Immature natural killer cell (primary cell): ENCODE results near the gene BRD3. TPM values are rescaled to one million over a fixed set of nuclear protein-coding genes. Genes with fewer than 3 reads are reported as not detected.

Experiments used
- DNase-seq, 3 donors: peaks; one replicate each; pipeline ENCODE4 v3.0.0; 2022; ENCODE audit warnings: mixed read lengths in 1 of 3
- H3K27ac Mint-ChIP-seq, 6 donors: one replicate each; pipeline ENCODE4 v1.8.0; 2020; ENCODE audit warnings: mixed read lengths in 6 of 6, mild to moderate bottlenecking in 5 of 6, inconsistent platforms in 4 of 6, moderate library complexity in 3 of 6
- H3K27me3 Mint-ChIP-seq, 3 donors: one replicate each; pipeline ENCODE4 v1.8.0; 2020 to 2021; ENCODE audit warnings: low read depth in 3 of 3, mild to moderate bottlenecking in 3 of 3, mixed read lengths in 3 of 3, moderate library complexity in 3 of 3, inconsistent platforms in 1 of 3
- H3K36me3 Mint-ChIP-seq, 3 donors: one replicate each; pipeline ENCODE4 v1.8.0; 2020; ENCODE audit warnings: mixed read lengths in 3 of 3, inconsistent platforms in 2 of 3, mild to moderate bottlenecking in 2 of 3
- H3K4me1 Mint-ChIP-seq, 2 donors: one replicate each; pipeline ENCODE4 v1.8.0; 2020; ENCODE audit warnings: inconsistent platforms in 2 of 2, mild to moderate bottlenecking in 2 of 2, mixed read lengths in 2 of 2, moderate library complexity in 1 of 2
- H3K4me3 Mint-ChIP-seq, 5 donors: one replicate each; pipeline ENCODE4 v1.8.0; 2020; ENCODE audit warnings: mild to moderate bottlenecking in 5 of 5, mixed read lengths in 5 of 5, inconsistent platforms in 3 of 5, moderate library complexity in 3 of 5
- H3K9me3 Mint-ChIP-seq, 6 donors: one replicate each; pipeline ENCODE4 v1.8.0; 2020; ENCODE audit warnings: mild to moderate bottlenecking in 6 of 6, mixed read lengths in 6 of 6, inconsistent platforms in 4 of 6, moderate library complexity in 3 of 6
- polyA plus RNA-seq, 3 donors: library from polyadenylated mRNA; unstranded; fragments of 300-500 nt; fragmentation: Illumina TruSeq; gene quantifications; one replicate each; pipeline ENCODE4 v1.2.3, GENCODE V29; 2021

Gene BRD3
- polyA plus RNA-seq, 3 donors from 2014 or later, result 24.2 to 43.4 (median 29.0) TPM

- Mint-ChIP-seq H3K36me3 (no peaks in the 10 kb centered on the region), H3K4me3 (no peak overlapping the region), H3K27ac (peak overlapping the region in 1 of 6 donors; percentile 32), H3K27me3 (peaks cover 5 to 9% (median 9%) of the 10 kb centered on the region in 3 donors), H3K9me3 (no peaks in the 10 kb centered on the region), H3K4me1 (peaks cover 54 to 65% of the 10 kb centered on the region in 2 donors)
- no peak for DNase-seq
Measured at GRCh38 chr9:134063088-134063570, 4.7 kb downstream of the BRD3 start.

- H3K4me1 Mint-ChIP-seq, result peaks cover 54 to 65% of the 10 kb centered on the region in 2 donors
Measured at GRCh38 chr9:134062461-134063087, 5.3 kb downstream of the BRD3 start.

DNA sequence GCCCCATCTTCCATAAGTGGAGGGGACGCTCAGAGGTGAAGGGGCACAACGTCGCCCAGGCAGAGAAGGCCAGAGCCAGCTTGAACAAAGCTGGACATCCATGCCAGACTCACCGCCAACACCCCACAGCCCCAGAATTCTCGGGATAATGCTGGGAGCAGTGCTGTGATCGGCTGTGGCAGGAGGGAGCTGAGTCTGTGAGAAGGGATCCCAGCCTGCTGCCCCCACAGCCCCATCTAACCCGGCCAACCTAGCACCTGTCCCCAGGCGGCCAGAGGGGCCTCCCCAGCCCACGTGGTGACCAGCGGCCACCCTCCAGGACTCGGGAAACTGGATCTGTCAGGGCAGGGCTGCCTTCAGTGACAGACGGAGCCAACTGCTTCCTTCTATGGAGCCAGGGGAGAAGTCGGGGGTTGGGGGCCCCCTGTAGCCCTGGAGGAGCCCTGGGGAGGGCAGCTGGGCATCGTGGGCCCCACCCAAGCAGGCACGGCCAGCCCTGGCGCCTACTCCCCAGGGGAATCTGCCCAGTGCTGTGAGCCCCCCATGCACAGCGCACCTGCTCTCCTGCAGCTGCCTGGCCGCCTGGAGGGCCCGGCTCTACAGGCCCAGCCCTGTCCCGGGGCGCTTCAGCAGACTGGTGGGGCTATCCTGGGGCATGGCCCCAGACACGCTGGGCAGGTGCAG is 6.0 kb downstream of the BRD3 start:
- Mint-ChIP-seq H3K27me3 (peaks cover 5 to 9% (median 9%) of the 10 kb centered on the region in 3 donors), H3K4me1 (peaks cover 62 to 70% of the 10 kb centered on the region in 2 donors), H3K9me3 (no peaks in the 10 kb centered on the region), H3K27ac (no peak overlapping the region), H3K36me3 (no peaks in the 10 kb centered on the region), H3K4me3 (no peak overlapping the region)
- DNase-seq, result no peak

More at GRCh38 chr9:134062461-134063087, 5.3 kb downstream of the BRD3 start:
- H3K27ac Mint-ChIP-seq, result peak overlapping the region in 2 of 6 donors; percentile 21 to 40
- peaks cover 5 to 9% (median 9%) of the 10 kb centered on the region in 3 donors for H3K27me3 Mint-ChIP-seq
- DNase-seq, result no peak
- H3K4me3 Mint-ChIP-seq, result no peak overlapping the region
- H3K9me3 Mint-ChIP-seq, result no peaks in the 10 kb centered on the region
- H3K36me3 Mint-ChIP-seq, result no peaks in the 10 kb centered on the region

DNA sequence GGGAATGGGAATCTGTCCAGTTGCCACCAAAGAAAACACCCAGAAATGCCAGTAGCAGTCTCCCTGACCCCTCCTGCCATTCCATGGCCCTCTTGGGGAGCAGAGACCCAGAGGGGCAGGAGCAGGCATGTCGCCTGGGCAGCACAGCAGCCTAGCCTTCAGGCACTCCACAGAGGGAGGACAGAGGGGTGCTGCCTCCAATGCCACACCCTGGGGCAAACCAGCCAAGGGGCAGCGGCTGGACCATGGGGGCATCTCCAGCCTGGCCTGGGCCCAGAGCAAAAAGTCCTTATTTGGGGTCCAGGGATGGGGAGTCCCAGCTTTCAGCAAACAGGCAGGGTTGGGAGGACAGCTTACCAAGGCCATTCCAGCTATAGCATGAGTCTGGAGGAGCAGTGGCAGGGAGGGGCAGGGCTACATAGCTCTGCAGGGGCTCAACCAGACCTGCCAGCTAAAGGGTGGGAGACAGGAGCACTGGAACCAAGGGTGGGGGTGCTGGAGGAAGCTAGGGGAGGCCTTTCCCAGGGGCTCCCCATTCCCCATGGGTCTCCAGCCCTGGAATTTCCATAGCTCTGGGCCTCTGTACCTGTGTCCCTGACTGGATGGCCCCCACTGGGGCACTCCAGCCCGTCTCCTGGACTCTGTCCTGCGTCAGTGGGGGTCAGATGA is 6.7 kb downstream of the BRD3 start:
- Mint-ChIP-seq H3K36me3 (no peaks in the 10 kb centered on the region), H3K4me3 (no peak overlapping the region)

DNA sequence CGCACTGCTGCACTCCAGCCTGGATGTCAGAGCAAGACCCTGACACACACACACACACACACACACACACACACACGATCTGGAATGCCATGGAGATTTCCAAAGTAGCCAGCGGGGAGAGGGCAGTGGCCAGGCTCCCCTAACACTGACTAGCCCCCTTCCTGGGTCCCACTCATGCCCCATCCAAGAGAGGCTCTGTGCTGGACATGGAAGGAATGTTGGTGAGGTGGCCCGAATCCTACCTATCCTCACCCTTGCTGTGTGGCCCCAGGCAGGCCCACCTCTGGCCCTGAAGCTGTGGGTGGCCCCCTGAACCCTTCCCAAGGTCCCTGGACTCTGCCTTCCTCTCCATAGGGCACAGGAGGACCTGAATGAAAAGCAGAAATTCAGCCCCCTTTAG is 7.3 kb downstream of the BRD3 start:
- Mint-ChIP-seq H3K27ac (peak overlapping the region in 5 of 6 donors; percentile 17 to 70 (median 48)), H3K4me3 (peak overlapping the region in 2 of 5 donors; percentile 26 to 46), H3K27me3 (peaks cover under 1 to 4% (median 2%) of the 10 kb centered on the region in 3 donors), H3K36me3 (no peaks in the 10 kb centered on the region), H3K4me1 (peaks cover 59 to 64% of the 10 kb centered on the region in 2 donors), H3K9me3 (no peaks in the 10 kb centered on the region)
- DNase-seq, result no peak

More for the DNA sequence above, 6.7 kb downstream of the BRD3 start:
- H3K4me1 Mint-ChIP-seq, result peaks cover 63 to 69% of the 10 kb centered on the region in 2 donors
- H3K27ac Mint-ChIP-seq, result peak overlapping the region in 1 of 6 donors; percentile 59
- no peaks in the 10 kb centered on the region for H3K9me3 Mint-ChIP-seq
- peaks cover 5 to 9% (median 6%) of the 10 kb centered on the region in 3 donors for H3K27me3 Mint-ChIP-seq
- DNase-seq, result no peak

DNA sequence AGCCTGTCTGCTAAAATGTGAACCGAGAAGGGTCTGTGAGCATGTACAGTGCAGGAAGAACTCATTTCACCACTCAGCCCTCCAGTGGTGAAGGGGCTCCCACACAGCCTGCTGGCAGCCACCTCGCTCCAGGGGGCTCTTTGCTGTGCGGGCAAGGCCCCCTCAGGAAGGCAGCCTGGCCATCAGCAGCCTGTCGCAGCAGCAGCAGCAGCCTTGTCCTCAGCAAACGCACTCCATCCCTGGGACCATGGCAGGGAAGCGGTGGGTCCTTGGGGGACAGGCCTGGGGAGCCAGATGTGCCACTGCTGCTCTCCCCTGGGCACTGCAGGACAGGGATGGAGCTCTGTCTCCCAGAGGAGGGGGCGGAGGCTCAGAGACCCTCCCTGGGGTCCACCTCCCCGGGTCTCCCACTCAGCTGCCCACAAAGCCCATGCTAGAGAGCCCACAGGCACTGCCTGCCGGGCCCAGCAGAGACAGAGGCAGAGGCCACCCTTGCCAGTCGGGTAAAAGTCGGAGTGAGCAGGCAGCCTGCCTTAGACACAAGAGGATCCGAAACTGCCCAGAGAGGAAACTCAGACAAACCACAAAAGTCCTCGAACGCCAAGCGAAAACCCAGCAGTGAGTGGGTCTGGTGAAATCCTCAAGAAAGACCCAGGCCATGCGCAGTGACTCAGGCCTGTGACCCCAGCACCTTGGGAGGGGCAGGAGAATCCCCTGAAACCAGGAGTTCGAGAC is 8.0 kb downstream of the BRD3 start:
- Mint-ChIP-seq H3K9me3 (no peaks in the 10 kb centered on the region), H3K27ac (peak overlapping the region; percentile 26 to 80 (median 62)), H3K4me3 (peak overlapping the region in 3 of 5 donors; percentile 27 to 52 (median 46)), H3K27me3 (peaks cover 0 to 3% (median 2%) of the 10 kb centered on the region in 3 donors), H3K36me3 (no peaks in the 10 kb centered on the region), H3K4me1 (peaks cover 52 to 59% of the 10 kb centered on the region in 2 donors)
- DNase-seq, result peak in 1 of 3 donors; percentile 27

GRCh38 chr9:134059188-134059641 is 8.6 kb downstream of the BRD3 start:
- Mint-ChIP-seq H3K27ac (no peak overlapping the region), H3K4me3 (peak overlapping the region in 1 of 5 donors; percentile 35), H3K4me1 (peaks cover 47 to 54% of the 10 kb centered on the region in 2 donors), H3K36me3 (no peaks in the 10 kb centered on the region), H3K9me3 (no peaks in the 10 kb centered on the region), H3K27me3 (peaks cover 0 to 3% (median 2%) of the 10 kb centered on the region in 3 donors)
- DNase-seq, result no peak

GRCh38 chr9:134058716-134059115 is 9.1 kb downstream of the BRD3 start:
- no peak for DNase-seq
- Mint-ChIP-seq H3K36me3 (no peaks in the 10 kb centered on the region), H3K4me1 (peaks cover 46 to 53% of the 10 kb centered on the region in 2 donors), H3K4me3 (peak overlapping the region in 2 of 5 donors; percentile 15 to 35), H3K9me3 (no peaks in the 10 kb centered on the region), H3K27ac (peak overlapping the region in 1 of 6 donors; percentile 30), H3K27me3 (peaks cover 0 to 3% (median 2%) of the 10 kb centered on the region in 3 donors)

DNA sequence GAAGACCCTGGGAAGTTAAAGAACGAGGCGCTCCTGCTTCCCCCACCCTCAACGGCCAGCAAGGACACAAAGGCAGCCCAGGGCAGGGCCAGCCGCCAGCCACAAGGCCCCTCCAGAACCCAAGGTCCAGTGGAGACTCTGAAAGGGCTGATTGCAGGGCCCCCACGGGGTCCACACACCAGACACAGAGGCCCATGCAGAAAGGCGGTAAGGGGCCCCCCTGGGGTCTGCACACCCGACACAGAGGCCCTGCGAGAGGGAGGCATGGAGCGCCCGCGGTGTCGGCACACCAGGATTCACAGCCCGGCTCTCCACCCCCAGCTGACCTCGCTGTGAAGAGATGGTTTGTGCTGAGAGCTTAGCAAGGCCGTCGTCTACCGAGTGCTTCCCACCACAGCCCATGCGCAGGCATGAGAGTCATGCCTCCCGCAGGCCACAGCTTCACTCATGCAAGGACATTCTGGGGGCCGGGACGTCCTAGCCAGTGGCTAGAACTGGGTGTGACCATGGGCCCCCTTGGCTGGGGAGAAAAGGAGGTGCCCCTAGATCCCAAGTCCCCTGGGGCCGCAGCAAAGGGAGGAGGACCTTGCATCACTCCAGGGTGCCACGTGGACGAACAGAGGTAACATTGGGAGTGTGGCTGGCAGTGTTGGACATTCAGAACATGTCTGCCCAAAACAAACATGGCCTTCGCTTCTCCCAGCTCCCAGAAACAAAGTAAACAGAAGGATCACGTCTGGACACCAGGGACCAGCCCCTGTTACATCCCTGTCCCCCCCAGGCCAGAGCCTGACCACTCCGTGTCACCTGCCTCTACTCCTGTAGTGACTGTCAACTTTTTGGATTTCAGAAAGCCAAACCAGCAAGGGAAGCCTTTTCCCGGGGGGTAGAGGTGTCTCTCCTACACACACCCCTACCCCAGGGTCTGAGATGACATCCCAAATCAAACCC is 9.8 kb downstream of the BRD3 start:
- Mint-ChIP-seq H3K9me3 (no peaks in the 10 kb centered on the region), H3K4me3 (no peak overlapping the region), H3K27ac (peak overlapping the region in 1 of 6 donors; percentile 30), H3K36me3 (no peaks in the 10 kb centered on the region), H3K27me3 (peaks cover 0 to 3% (median 2%) of the 10 kb centered on the region in 3 donors), H3K4me1 (peaks cover 41 to 48% of the 10 kb centered on the region in 2 donors)
- no peak for DNase-seq

DNA sequence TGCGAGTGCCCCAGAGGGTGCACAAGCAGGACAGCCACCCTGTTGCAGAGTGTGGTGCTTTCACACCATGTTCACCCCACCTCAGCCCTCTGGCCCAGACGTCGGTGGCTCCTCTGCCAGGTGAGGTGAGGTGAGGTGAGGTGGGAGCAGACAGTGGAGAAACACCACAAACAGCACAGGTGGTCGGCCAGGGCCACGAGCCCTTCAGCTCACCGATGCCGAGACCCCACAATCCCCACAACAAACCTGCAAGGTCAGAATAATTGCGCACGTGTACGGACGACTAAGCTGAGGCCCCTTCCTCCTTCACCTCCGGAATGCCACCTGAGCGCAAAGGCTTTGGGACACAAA is 10.5 kb downstream of the BRD3 start:
- peaks cover 41 to 44% of the 10 kb centered on the region in 2 donors for H3K4me1 Mint-ChIP-seq
- no peak for DNase-seq
- H3K36me3 Mint-ChIP-seq, result no peaks in the 10 kb centered on the region
- H3K27ac Mint-ChIP-seq, result no peak overlapping the region
- peaks cover 0 to 2% (median under 1%) of the 10 kb centered on the region in 3 donors for H3K27me3 Mint-ChIP-seq
- H3K9me3 Mint-ChIP-seq, result no peaks in the 10 kb centered on the region
- no peak overlapping the region for H3K4me3 Mint-ChIP-seq

GRCh38 chr9:134056483-134057306 is 11.1 kb downstream of the BRD3 start:
- Mint-ChIP-seq H3K27me3 (peaks cover 0 to 2% (median 0%) of the 10 kb centered on the region in 3 donors), H3K4me1 (peaks cover 41 to 42% of the 10 kb centered on the region in 2 donors), H3K4me3 (no peak overlapping the region), H3K27ac (peak overlapping the region in 2 of 6 donors; percentile 58 to 60), H3K9me3 (no peaks in the 10 kb centered on the region), H3K36me3 (no peaks in the 10 kb centered on the region)
- DNase-seq, result no peak
